HG02840 (cell line): Measurements from ENCODE around the gene ZNF70.

ENCODE experiments used
- ATAC-seq: cut with Tn5 transposase; IDR thresholded peaks from one replicate; pipeline ENCODE4 v1.9.1; 2021; ENCODE audit warnings: mild to moderate bottlenecking, moderate library complexity, moderate number of reproducible peaks; ENCODE audit not compliant: unreplicated experiment, low FRiP score

ZNF70 gene

DNA sequence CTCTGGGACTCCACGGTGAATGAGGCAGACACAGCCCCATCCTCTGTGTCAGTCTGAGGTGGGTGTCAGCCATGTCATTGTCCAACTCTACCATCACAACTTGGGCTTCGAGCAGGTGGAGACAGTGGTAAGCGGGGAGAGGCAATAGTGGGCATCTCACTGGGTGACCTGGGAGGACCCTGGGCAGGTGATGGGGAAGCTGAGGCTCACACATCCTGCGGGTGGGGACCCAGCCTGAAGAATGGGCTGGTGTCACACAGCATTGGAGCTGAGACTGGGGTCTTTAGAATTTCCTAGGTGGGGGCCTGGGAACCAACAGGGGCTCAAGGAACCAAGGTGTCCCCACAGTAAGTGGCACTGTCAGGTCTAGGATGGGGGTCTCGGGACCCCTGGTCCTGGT is 28.8 kb upstream of the ZNF70 start:
- no peak for ATAC-seq

DNA sequence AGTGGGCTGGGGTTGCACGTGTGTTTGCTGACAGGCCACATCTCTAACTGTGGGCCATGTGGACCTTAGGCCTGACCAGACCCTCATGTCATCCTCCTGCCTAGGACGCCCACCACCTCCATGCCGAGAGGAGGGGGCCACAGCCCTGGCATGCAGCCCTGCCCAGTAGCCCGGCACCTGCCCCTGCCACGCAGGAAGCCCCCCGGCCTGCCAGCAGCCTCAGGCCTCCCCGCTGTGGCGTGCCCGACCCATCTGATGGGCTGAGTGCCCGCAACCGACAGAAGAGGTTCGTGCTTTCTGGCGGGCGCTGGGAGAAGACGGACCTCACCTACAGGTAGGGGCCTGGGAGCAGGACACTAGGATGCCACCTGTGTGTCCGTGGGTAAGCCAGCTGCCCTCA is 28.2 kb upstream of the ZNF70 start:
- ATAC-seq: no peak

DNA sequence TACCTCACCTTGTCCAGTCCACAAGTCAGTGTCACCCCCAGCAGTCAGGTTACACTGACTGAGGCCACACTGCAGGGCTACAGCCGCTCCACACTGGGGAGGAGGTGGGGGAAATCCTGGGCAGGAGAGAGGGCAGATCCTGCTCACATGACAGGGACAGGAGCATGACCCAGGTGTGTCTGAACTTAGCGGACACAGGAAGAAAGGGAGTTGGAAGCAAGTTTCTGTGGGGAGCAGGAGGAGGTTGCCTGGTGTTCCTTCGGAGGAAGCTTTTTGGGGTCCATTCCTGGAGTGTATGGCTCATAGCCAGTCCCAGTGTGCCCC is 27.6 kb upstream of the ZNF70 start:
- no peak for ATAC-seq

DNA sequence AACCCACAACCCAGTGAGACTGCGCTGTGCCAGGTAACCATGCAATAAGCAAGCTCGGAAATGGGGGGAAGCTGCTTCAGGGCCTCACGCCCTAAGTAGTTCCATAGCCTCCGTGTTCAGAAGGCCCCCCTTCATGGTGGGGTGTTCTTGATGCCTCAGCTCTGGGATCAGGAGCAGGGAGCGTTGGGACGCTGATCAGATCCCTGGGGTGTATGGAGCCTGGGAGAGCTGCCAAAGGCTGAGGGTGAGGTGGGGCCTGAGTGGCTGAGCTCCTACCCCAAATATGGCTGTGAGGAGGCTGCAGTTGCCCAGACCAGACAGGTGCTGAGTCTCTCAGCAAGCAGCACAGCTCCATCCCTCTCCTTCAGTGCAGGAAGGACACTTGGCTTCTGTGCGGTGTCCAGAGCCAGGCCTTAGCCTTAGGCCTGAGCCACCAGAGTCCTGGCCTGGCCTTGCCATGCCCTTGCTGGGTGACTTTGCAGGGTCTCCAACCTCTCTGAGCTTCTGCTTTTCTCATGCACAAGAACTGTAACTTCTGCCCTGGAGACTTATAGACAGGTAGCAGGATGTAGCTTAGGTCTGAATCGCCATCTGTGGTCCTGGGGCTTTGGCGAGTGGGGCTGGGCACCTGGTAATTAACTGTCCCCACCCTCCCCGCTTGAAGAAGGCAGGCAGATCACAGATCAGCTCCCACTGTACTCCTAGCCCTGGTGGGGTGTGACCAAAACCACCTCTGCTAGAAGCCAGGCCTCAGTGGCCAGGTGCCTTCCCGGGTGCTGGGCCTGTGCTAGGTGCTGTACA is 27.1 kb upstream of the ZNF70 start:
- ATAC-seq: no peak

DNA sequence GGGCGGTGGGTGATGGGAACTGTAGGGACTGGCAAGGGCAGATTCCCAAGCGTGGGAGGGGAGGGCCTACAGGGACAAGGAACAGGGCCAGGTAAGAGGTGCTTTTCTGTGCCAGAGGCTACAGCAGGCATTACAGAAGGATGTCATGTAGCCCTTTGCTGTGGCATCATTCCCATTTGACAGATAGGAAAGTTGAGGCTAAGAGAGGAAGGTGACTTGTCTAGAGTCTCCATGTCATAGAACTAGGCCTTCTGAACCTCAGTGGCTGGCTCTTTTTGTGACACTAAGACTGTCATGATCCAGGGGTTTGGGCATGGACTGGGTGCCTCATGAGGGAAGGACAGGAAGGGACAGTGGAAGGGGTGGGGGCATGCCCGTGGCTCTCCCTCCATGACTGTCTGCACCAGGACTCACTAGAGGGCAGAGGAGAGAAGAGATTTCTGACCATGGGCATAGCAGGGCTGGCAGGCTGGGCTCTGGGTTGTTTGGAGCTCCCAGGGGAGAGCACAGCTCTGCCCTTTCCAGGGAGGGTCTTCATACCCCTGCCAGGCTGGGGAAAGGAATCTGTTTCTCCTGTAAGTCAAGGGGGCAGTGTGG is 25.0 kb upstream of the ZNF70 start:
- ATAC-seq: no peak

DNA sequence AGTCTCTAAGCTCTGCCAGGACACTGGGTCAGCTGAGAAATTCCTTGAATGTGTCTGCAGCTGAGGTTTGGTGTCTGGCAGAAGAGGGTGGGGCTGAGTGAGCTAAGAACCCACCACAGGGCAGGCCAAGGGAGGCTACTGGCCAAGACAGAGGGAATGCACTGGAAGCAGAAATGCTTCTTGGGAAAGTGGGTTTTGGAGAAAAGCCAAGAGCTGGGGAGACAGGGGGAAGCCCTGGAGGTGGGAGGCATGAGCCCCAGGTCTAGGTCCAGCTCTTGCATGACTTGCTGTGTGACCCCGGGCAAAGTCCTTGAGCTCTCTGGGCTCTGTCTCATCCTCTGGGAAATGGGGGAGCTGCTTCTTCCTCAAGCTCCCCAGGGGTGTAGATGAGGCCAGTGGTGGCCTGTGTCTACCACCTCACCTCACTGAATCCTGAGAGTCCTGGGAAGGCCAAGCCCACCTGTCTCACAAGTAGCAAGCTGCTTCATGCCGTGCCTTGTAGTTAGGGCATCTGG is 24.1 kb upstream of the ZNF70 start:
- ATAC-seq: no peak

DNA sequence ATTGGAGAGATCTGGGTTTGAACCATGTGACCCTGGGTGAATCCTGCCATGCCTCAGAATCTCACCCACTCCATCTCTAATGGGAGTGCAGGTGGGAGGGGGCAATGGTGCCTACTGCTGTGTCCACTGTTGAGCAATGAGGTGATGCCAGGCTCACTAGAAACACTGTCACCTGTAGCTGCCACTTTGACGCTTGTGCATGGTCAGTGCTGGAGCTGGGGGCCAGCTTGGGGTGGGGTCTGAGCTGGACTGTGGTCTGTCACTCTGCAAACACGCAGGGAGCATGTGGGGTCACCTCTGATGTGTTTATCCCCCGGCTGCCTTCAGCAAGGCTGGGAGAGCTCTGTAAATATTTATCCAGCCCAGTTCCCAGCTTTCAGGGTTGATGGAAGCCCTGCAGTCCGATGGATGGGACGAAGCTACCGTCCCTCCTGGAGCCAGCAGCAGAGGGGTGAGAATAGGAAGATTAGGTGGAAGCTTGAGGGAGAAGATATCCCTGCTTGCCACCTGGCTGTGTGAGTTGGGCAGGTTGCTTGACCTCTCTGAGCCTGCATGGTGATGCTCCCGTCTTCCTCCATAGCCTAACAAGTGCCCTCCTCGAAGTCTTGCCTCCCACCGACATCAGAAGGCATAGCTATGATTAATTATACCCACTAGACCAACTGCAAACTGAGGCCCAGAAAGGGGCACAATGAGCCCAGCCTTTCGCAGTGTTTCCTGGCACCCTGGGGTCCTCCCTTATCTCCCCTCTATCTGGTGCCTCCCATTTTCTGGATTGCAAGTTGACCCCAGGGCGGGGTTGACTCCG is 23.4 kb upstream of the ZNF70 start:
- no peak for ATAC-seq

DNA sequence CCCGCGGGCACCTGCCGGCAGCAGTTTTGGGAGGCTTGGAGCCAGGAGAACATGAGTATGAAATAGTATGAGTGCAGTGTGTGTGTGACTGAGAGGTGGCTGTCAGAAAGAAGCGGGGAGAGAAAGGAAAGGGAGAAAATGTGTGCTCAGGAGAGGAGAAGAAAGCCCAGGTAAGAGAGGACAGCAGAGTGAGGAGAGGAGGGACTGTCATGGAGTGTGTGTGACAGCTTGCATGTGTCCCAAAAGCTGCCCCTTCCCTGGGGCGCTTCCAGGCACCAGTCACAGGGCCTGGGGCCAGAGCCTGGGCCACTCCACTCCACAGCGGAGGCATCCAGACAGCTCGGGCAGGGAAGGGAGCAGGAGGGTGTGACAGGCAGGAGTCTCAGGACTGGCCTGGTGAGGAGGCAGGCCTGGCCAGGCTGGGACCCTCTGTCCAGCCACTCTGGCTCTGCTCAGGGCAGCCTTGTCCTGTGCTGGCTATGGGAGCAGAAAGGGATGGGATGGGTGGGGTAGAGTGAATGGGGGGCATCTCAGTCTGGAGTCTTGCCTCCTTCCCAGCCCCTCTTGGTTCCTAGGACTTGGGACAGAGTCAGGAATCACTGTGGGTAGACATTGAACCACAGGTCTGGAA is 22.7 kb upstream of the ZNF70 start:
- ATAC-seq: no peak

DNA sequence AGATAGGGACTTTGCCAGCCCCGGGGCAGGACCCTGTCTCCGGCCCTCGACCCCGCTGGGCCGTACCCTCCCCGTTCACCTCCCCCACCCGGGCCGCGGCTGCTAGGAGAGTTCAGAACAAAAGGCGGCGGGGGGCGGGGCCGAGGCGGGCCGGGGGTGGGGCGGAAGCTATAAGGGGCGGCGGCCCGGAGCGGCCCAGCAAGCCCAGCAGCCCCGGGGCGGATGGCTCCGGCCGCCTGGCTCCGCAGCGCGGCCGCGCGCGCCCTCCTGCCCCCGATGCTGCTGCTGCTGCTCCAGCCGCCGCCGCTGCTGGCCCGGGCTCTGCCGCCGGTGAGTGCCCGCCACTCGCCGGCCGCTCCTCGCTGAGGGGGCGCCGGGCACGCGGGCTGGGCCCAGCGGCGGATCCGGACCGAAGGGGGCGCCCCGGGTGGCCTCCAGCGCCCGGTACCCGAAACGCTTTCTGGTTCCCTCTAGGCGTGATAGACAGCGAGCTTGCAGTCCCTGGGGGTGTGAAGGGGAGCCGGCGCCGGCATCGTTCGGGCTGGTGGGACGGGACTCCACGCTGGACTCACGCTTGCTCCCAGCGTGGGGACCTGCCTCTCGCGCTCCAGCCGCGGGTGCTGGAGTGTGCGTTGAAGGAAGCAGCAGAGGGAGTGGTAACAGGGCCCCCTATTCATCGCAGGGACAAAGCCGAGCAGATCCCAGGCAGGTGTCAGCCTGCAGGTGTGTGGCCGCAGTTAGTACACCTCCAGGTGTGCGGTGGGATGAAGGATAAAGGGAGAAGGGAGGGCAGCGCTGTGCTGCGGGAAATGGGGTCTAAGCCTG is 21.9 kb upstream of the ZNF70 start, which contains the start of gene MMP11:
Gene MMP11, plus strand, starts transcription at position 201 of the 825 bp plus-strand sequence. Its CDS starts 22 bp downstream, at position 223.
- no peak for ATAC-seq

DNA sequence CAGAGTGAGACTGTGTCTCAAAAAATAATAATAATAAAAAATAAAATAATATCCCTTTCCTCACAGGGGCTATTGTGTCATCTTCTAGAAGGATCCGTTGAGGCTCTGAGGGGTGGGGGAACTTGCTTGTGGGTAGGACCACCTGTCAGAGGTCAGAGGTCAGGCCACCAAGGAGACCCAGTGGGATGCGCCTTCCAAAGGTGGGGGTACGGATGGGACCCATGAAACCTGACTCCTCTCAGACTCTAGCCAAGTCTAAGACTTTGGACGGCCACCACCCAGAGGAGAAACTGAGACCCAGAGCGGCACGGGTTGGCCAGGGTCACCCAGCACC is 21.4 kb upstream of the ZNF70 start:
- ATAC-seq: no peak

DNA sequence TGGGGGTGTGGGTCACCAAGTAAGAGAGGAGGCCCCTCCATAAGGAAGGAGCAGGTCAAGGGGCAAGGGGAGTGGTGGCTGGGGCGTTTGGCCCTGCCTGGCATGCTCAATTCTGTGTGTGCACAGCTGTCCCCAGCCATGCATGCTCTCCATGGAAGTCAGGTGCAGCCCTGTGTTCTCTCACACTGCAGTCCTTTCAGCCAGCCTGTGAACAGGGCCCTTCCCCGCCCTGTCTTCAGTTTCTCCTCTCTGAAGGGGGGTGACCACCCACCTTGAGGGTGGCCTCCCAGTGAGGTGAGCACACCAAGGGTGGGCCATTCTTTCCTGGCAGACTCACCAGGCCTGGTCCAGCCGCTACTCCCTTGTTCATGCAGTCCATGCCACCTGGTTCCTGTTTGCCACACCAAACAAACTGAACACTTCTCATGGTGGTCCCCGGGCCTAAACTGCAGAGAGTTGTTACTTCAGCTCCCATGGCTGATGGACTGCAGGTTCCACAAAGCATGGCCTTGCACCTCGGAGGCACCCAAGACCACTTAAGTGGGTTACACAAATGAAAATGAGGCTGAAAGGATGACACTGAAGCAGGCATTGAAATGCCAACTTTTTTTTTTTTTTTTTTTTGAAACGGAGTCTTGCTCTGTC is 18.5 kb upstream of the ZNF70 start:
- no peak for ATAC-seq

DNA sequence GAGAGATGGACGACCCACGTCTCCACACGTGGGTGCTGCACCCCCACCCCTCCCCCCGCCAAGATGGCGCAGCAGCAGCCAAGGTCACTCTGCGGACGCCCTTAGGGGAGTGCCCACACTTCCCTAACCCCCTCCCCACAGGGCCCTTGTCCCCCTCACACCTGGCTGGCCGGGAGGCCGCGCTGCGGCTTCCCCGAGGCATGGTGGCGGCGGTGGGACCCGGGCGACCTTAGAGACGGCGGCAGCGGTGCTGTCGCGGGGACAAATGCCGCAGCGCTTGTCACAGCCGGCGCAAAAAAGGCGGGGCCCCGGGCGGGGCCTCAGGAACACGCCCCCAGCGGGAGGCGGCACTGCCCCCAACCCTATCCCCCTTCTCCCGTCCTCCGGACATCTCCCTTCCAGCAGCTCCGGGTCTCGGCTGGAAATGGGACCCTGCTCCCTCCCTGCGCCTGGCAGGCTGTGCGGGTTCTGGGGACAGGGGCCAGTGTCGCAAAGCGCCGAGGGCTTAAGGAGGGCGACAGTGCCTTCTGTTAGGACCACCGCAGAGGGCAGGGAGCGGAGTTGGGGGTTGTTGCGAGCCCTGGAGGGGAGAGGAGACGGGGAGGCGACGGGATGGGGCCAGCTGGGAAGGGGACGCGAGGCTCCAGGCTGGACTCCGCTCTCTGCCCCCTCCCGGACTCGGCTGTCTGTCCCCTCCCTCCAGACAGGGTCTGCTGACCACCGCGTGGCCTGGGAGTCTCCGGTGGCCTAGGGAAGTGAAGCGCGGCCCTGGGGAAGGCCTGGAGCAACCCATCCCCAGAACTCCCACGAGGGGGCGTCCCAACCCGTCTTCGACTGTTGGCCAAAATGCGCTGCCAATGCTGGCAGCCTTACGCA is 17.0 kb upstream of the ZNF70 start, which contains the start of gene CHCHD10:
Gene CHCHD10, minus strand, starts transcription at position 300 of the 876 bp plus-strand sequence. Its CDS starts 98 bp downstream, at position 202.
- peak; percentile 47 for ATAC-seq

DNA sequence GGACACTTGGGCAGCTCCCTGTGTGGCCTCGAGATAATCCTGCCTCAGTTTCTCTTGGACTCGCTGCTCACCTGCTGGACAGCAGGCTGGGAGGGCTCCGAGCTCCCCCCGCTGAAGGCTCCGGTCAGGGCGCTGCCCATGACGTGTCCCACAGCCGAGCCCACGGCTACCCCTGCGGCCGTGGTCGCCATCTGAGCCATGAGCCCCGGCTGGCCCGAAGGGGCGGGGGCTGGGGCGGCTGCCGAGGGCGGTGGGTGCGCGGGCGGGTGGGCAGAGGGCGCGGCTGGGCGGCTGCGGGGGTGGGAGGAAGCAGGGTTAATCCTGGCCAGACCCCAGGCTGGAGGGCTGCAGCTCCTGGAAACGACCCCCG is 16.4 kb upstream of the ZNF70 start:
- ATAC-seq: no peak

DNA sequence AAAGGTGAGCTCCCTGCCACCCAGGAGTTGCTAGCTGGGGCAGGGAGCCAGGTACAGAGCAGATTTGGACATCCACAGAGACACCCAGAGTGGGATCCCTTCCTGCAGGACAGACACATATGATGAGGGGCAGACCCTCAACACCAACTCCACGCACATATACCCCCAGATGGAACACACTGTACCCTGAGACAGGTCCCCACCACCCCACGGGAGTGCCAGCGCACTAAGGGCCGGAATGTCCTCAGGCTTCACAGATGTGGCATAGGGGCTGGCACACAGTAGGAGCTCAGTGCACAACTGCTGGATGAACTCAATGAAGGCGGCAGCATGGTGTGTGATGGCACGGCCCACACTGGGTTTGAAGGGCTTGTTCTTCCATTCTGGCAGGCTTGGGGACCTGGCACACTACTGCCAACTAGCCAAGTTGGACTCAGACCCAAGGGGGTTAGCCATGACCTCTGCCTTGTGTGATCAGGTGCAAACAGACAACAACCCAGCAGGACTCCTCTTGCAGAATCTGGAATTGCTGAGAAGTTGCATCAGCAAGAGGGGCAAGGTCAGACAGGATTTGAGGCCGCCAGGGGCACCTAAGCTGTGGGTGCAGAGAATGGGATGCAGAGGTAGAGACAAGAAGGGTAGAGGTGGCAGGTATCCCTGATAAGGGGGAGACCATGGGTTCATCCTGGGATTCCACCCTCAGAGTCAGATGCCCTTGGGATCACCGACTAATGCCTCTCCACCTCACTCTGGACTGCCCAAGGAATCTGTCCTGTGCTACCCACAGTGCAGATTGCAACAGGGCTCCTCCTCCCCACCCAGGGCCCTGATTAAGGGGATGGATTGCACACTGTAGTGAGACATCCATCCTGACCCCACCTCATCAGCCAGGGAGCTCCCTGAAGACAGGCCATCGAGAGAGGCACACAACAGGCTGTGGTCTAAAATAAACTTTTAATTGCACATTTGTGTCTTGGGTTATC is 14.3 kb upstream of the ZNF70 start:
- no peak for ATAC-seq

DNA sequence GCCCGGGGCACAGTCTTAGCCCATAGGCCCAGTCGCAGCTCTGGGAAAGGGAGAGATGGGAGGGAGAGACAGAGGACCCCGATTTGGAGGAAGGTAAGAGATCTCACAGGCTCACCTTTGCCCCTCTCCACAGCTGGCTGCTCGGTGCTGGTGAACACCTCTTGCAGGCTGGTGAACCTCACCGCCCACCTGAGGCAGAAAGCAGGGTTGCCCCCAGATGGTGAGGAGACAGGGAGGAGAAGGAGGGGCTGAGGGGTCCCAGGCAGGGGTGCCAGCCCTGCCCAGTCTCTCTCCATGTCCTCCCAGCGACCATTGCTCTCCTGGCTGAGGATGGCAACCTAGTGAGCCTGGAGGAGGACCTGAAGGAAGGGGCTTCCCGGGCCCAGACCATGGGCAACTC is 13.0 kb upstream of the ZNF70 start:
- no peak for ATAC-seq

DNA sequence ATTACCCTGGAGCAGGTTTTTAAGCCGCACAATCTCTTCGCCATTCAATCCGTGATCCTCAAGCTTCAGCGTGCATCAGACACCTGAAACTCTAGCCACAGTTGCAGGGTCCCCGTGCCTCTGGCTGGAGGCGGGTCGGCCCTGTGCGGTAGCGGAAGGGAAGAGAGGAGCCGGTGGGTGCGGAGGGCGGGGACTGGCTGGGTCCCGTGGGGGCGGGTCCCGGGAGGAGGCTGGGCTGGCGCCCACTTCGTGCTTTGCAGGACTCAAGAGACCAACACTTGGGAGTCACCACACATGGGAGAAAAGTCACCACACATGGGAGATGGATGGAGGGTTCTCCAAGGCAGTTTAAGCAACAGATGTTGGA is 12.7 kb upstream of the ZNF70 start:
- ATAC-seq: no peak

DNA sequence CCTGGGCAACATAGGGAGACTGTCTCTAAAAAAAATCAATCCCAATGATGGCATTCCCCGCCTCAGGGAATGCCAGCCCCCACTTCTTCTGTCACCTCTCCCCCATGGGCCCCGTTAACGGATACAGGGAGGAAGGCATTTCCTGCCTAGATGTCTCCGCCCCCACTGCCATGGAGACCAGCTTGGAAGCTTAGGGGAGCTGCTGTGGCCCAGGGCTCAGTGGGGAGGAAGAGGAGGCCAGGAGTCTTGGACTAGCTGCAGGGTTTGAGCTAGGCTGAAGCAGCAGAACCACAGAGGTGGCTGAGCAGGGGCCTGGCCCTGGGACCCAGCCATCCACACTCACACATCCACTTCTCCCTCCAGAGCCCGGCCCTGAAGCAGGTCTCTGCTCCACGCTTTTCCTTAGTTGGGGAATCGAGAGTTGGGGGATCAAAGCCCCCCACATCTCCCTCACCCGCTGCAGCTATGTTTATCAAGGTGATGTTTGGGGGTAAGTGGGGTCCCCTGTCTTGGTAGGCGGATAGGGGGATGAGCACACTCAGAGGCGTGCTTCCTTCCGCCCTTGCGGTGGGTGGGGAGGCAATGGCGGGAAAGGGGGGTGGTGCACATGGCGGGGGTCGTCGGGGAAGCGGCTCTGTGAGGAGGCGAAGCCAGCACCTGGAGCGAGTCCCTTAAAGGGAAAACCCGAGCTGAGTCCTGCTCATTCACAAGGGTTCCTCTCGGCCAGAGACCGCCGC is 12.1 kb upstream of the ZNF70 start, which contains the start of gene C22orf15:
Gene C22orf15, plus strand, starts transcription at position 149 of the 737 bp plus-strand sequence. Its CDS starts 317 bp downstream, at position 466.
- ATAC-seq: no peak
